ENCODE data around the gene CD19. TPM values are rescaled to one million over a fixed set of nuclear protein-coding genes. Genes with fewer than 3 reads are reported as not detected.
"Not testable (repeated sequence)": the region's sequence is repeated elsewhere in the genome, so short reads cannot be mapped to it uniquely, and the experiment has no call there.

The CD19 gene
- polyA plus RNA-seq, 1 donor = 0.65 TPM

GRCh38 chr16:28935924-28936783 is 4.4 kb downstream of the CD19 start:
- DNase-seq (ENCODE audit: low read depth) = peak; percentile 32

- no peak for DNase-seq (ENCODE audit: low read depth)
Measured at GRCh38 chr16:28936784-28937155, 5.0 kb downstream of the CD19 start.

- DNase-seq (ENCODE audit: low read depth) = no peak
Measured at GRCh38 chr16:28937222-28937876, 5.6 kb downstream of the CD19 start.

- DNase-seq (ENCODE audit: low read depth) = no peak
Measured at GRCh38 chr16:28938721-28939120, 7.0 kb downstream of the CD19 start.

GRCh38 chr16:28939825-28940224 is 8.1 kb downstream of the CD19 start:
- not testable (repeated sequence) for DNase-seq (ENCODE audit: low read depth)

GRCh38 chr16:28943281-28943680 is 11.5 kb downstream of the CD19 start:
- DNase-seq (ENCODE audit: low read depth) = no peak

GRCh38 chr16:28946681-28947080 is 14.9 kb downstream of the CD19 start:
- no peak for DNase-seq (ENCODE audit: low read depth)

GRCh38 chr16:28950648-28951409 is 19.1 kb downstream of the CD19 start, which contains the start of gene NFATC2IP:
Gene NFATC2IP (plus strand): TSS chr16:28950937. CDS start chr16:28951012, 75 bp downstream.
- DNase-seq (ENCODE audit: low read depth) = peak; percentile 100

- DNase-seq (ENCODE audit: low read depth) = no peak
Measured at GRCh38 chr16:28951410-28951943, 19.7 kb downstream of the CD19 start.

- DNase-seq (ENCODE audit: low read depth) = no peak
Measured at GRCh38 chr16:28958216-28958615, 26.4 kb downstream of the CD19 start.

GRCh38 chr16:28958836-28959235 is 27.1 kb downstream of the CD19 start:
- DNase-seq (ENCODE audit: low read depth) = no peak

GRCh38 chr16:28964072-28964471 is 32.3 kb downstream of the CD19 start:
- DNase-seq (ENCODE audit: low read depth) = no peak

GRCh38 chr16:28964496-28964895 is 32.7 kb downstream of the CD19 start:
- no peak for DNase-seq (ENCODE audit: low read depth)

GRCh38 chr16:28967156-28967555 is 35.4 kb downstream of the CD19 start:
- DNase-seq (ENCODE audit: low read depth) = no peak

- DNase-seq (ENCODE audit: low read depth) = not testable (repeated sequence)
Measured at GRCh38 chr16:28969696-28970095, 37.9 kb downstream of the CD19 start.

GRCh38 chr16:28974007-28974436 is 42.3 kb downstream of the CD19 start:
- DNase-seq (ENCODE audit: low read depth) = peak; percentile 4

GRCh38 chr16:28974437-28975157 is 42.8 kb downstream of the CD19 start, which contains the start of gene SPNS1:
Gene SPNS1 (plus strand): TSS chr16:28974778. CDS start chr16:28975152, 374 bp downstream.
- peak; percentile 93 for DNase-seq (ENCODE audit: low read depth)

- no peak for DNase-seq (ENCODE audit: low read depth)
Measured at GRCh38 chr16:28975158-28975599, 43.4 kb downstream of the CD19 start.

GRCh38 chr16:28977703-28978662 is 46.2 kb downstream of the CD19 start:
- DNase-seq (ENCODE audit: low read depth) = no peak

- not testable (repeated sequence) for DNase-seq (ENCODE audit: low read depth)
Measured at GRCh38 chr16:28980330-28980729, 48.6 kb downstream of the CD19 start.

All from forelimb muscle (tissue), 1 donor.